ENCODE measurements around the gene NFKB1. TPM values are rescaled to one million over a fixed set of nuclear protein-coding genes. Genes with fewer than 3 reads are reported as not detected.

Gene NFKB1
- total and polyA plus RNA-seq, 10 of the 15 experiments (the other 5 are each of a cell fraction or from before 2014, with no cell fraction given) = 8.7 to 110 (median 57.3) TPM

DNA sequence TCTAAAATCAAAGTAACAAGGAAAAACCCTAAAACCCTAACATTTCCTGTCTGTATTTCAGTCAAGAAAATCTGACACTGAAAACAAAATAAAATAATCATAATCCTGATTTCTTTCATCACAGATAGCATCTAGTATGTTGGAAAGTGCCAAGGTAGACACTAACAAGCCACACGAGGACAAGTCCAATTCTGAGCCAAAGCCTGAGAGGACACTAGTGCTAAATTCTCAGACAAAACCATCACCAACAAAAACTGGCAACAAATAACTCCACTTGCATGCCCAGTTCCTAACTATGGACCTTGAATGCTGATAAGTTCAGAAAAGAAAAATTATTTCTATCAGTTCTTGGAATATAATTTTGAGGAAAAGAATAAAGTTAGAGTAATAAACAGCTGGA, 146.0 kb downstream of the NFKB1 start:
- no peak overlapping the region for H3K4me3 ChIP-seq
- H3K36me3 ChIP-seq (ENCODE audit: control insufficient read depth in 2 of 2, insufficient read depth in 2 of 2, low read length in 1 of 2) = peaks cover 0 to 10% of the 10 kb centered on the region in 2 experiments; a peak in 2 of 4 replicates
- ATAC-seq (no peak), FAIRE-seq (no peak), DNase-seq (ENCODE audit: low read depth, low spot score) (no peak)
- ChIA-PET POLR2A (no interaction called here), CTCF (no interaction called here), RAD21 (ENCODE audit: unreplicated experiment) (no interaction called here), SMC1A (ENCODE audit: uncharacterized antibody, unreplicated experiment) (interaction anchor here (1.1 kb wide), 1 partner anchor 11 kb away, joined by 4 read pairs; no protein-coding TSS in a partner anchor)
- no peak overlapping the region for H2AFZ ChIP-seq (ENCODE audit: control insufficient read depth, low read depth, low read length)
- no peaks in the 10 kb centered on the region for H3K4me1 ChIP-seq (ENCODE audit: control insufficient read depth, insufficient read depth, low read length)
- H3K79me2 ChIP-seq (ENCODE audit: control insufficient read depth, insufficient read depth, low read length) = no peaks in the 10 kb centered on the region
- H3K4me2 ChIP-seq (ENCODE audit: control insufficient read depth, insufficient read depth) = no peak overlapping the region
- H3K9ac ChIP-seq (ENCODE audit: control insufficient read depth, insufficient read depth, low read length) = no peak overlapping the region
- no peaks in the 10 kb centered on the region for H3K9me3 ChIP-seq (replicated peaks; ENCODE audit: control insufficient read depth, insufficient read depth, low read length)
- WGBS (ENCODE audit: insufficient coverage, insufficient replicate concordance, low lambda C conversion rate, missing lambda C conversion rate) = 100% methylated on average over 1 of the region's 1 CpG
- in situ Hi-C loops (cut with MboI) (loop anchor here (25.0 kb wide), 1 partner anchor 1140 kb away; no protein-coding TSS in a partner anchor), intact Hi-C loops (cut with micrococcal nuclease; ENCODE audit: unreplicated experiment) (no loop called here)
- no peaks in the 10 kb centered on the region for H3K27me3 ChIP-seq (replicated peaks in 1 of 2; ENCODE audit: control insufficient read depth in 2 of 2, insufficient read depth in 2 of 2, low read length in 1 of 2)
- no peaks in the 10 kb centered on the region for H4K20me1 ChIP-seq (ENCODE audit: control insufficient read depth, insufficient read depth)
- BruUV-seq (replicated peaks) = no TSS peak
- TF ChIP-seq, protein P1, sequence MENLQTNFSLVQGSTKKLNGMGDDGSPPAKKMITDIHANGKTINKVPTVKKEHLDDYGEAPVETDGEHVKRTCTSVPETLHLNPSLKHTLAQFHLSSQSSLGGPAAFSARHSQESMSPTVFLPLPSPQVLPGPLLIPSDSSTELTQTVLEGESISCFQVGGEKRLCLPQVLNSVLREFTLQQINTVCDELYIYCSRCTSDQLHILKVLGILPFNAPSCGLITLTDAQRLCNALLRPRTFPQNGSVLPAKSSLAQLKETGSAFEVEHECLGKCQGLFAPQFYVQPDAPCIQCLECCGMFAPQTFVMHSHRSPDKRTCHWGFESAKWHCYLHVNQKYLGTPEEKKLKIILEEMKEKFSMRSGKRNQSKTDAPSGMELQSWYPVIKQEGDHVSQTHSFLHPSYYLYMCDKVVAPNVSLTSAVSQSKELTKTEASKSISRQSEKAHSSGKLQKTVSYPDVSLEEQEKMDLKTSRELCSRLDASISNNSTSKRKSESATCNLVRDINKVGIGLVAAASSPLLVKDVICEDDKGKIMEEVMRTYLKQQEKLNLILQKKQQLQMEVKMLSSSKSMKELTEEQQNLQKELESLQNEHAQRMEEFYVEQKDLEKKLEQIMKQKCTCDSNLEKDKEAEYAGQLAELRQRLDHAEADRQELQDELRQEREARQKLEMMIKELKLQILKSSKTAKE (IDR thresholded peaks at IDR 0.05; ENCODE audit: low read depth, poor library complexity, severe bottlenecking) = no peak
- TF ChIP-seq MYB (IDR thresholded peaks at IDR 0.05; ENCODE audit: borderline replicate concordance, low read depth, low read length) (no peak), BMI1 (IDR thresholded peaks at IDR 0.05; ENCODE audit: borderline replicate concordance) (no peak), SP1 (IDR thresholded peaks at IDR 0.05; ENCODE audit: low read depth, low read length) (no peak), PAX5 (IDR thresholded peaks at IDR 0.05; ENCODE audit: borderline replicate concordance, low read depth, low read length) (no peak)
- no peak overlapping the region for H3K27ac ChIP-seq (ENCODE audit: control insufficient read depth, insufficient read depth)

DNA sequence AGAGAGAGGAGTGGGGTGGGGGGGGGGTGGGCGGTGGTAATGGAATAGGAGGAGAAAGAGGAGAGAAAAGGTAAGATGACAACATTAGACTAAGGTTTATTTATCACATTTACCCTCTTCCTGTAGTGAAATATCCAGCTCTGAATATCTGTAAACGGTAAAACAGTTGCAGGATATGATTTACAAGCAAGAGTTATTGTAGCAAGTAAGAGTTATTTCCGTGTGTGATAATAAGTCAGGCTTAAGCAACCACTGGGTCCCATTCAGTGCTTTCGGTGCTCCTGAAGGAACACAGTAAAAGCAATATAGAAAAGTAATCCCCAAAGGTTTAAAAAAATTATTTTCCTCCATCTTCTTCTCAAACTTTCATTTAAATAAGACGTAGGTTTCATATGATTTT, 156.0 kb downstream of the NFKB1 start:
- CTCF ChIA-PET = interaction anchor here (1.0 kb wide), 1 partner anchor 8 kb away, joined by 4 read pairs; no protein-coding TSS in a partner anchor
- in situ Hi-C loops (cut with MboI) (no loop called here), intact Hi-C loops (cut with micrococcal nuclease; ENCODE audit: unreplicated experiment) (no loop called here)
- Histone ChIP-seq H3K79me2 (ENCODE audit: control insufficient read depth, insufficient read depth, low read length) (no peaks in the 10 kb centered on the region), H4K20me1 (ENCODE audit: control insufficient read depth, insufficient read depth) (no peaks in the 10 kb centered on the region), H3K4me3 (no peak overlapping the region), H3K27me3 (replicated peaks in 1 of 2; ENCODE audit: control insufficient read depth in 2 of 2, insufficient read depth in 2 of 2, low read length in 1 of 2) (no peaks in the 10 kb centered on the region), H2AFZ (ENCODE audit: control insufficient read depth, low read depth, low read length) (no peak overlapping the region), H3K9me3 (replicated peaks; ENCODE audit: control insufficient read depth, insufficient read depth, low read length) (no peaks in the 10 kb centered on the region), H3K36me3 (ENCODE audit: control insufficient read depth in 2 of 2, insufficient read depth in 2 of 2, low read length in 1 of 2) (no peaks in the 10 kb centered on the region; a peak in 1 of 4 replicates), H3K4me2 (ENCODE audit: control insufficient read depth, insufficient read depth) (no peak overlapping the region), H3K27ac (ENCODE audit: control insufficient read depth, insufficient read depth) (no peak overlapping the region), H3K4me1 (ENCODE audit: control insufficient read depth, insufficient read depth, low read length) (no peaks in the 10 kb centered on the region), H3K9ac (ENCODE audit: control insufficient read depth, insufficient read depth, low read length) (no peak overlapping the region)
- RAD21 ChIA-PET (ENCODE audit: unreplicated experiment) = interaction anchor here (0.6 kb wide), 1 partner anchor 101 kb away, joined by 3 read pairs; no protein-coding TSS in a partner anchor
- no TSS peak for BruUV-seq (replicated peaks)
- SMC1A ChIA-PET (ENCODE audit: uncharacterized antibody, unreplicated experiment) = interaction anchor here (0.9 to 1.2 kb wide), 3 partner anchors 29 to 162 kb away, joined by 3 to 4 read pairs (median 3); no protein-coding TSS in a partner anchor
- DNase-seq (ENCODE audit: low read depth, low spot score) (no peak), FAIRE-seq (no peak), ATAC-seq (no peak)
- POLR2A ChIA-PET = no interaction called here
- WGBS (ENCODE audit: insufficient coverage, insufficient replicate concordance, low lambda C conversion rate, missing lambda C conversion rate) = 61% methylated on average over 4 of the region's 5 CpGs
- TF ChIP-seq, protein P2, sequence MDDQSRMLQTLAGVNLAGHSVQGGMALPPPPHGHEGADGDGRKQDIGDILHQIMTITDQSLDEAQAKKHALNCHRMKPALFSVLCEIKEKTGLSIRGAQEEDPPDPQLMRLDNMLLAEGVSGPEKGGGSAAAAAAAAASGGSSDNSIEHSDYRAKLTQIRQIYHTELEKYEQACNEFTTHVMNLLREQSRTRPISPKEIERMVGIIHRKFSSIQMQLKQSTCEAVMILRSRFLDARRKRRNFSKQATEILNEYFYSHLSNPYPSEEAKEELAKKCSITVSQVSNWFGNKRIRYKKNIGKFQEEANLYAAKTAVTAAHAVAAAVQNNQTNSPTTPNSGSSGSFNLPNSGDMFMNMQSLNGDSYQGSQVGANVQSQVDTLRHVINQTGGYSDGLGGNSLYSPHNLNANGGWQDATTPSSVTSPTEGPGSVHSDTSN (IDR thresholded peaks at IDR 0.05; ENCODE audit: insufficient replicate concordance, low read depth, low read length) = no peak
- TF ChIP-seq STAT3 (IDR thresholded peaks at IDR 0.05; ENCODE audit: low read depth, low read length) = no peak
- TF ChIP-seq SRF (IDR thresholded peaks at IDR 0.05; ENCODE audit: low read depth in 2 of 2, low read length in 2 of 2) = no peak
- TF ChIP-seq CREM (IDR thresholded peaks at IDR 0.05; ENCODE audit: low read depth) = no peak
- TF ChIP-seq, protein P3, sequence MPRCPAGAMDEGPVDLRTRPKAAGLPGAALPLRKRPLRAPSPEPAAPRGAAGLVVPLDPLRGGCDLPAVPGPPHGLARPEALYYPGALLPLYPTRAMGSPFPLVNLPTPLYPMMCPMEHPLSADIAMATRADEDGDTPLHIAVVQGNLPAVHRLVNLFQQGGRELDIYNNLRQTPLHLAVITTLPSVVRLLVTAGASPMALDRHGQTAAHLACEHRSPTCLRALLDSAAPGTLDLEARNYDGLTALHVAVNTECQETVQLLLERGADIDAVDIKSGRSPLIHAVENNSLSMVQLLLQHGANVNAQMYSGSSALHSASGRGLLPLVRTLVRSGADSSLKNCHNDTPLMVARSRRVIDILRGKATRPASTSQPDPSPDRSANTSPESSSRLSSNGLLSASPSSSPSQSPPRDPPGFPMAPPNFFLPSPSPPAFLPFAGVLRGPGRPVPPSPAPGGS (IDR thresholded peaks at IDR 0.05; ENCODE audit: borderline replicate concordance, insufficient read depth, low read depth, low read length, poor library complexity, severe bottlenecking) = no peak
- TF ChIP-seq NBN (IDR thresholded peaks at IDR 0.05) = no peak
- no peak for TF ChIP-seq SMAD1 (IDR thresholded peaks at IDR 0.05; ENCODE audit: low read depth, partially characterized antibody)
- TF ChIP-seq SMARCA5 (IDR thresholded peaks at IDR 0.05) = no peak
- no peak for TF ChIP-seq TAF1 (IDR thresholded peaks at IDR 0.05; ENCODE audit: borderline replicate concordance, low read depth, low read length)
